CD8-positive, alpha-beta memory T cell (primary cell): ENCODE results near the gene CALY. TPM values are rescaled to one million over a fixed set of nuclear protein-coding genes. Genes with fewer than 3 reads are reported as not detected.

Experiments used
- CTCF ChIA-PET: fragments of 350-600 bp; sonication (Branson Sonifier 250); formaldehyde crosslinking; loops from one replicate; lab custom pipeline; 2021; ENCODE audit warnings: antibody characterized with exemption; lab: Charles Lee
- POLR2A ChIA-PET: fragments of 350-600 bp; sonication (Branson Sonifier 250); formaldehyde crosslinking; loops from one replicate; lab custom pipeline; 2021; ENCODE audit warnings: antibody characterized with exemption; lab: Charles Lee
- DNase-seq, 5 donors: peaks; one replicate each; pipeline versions ENCODE4 v3.0.0 to v3.0.0-alpha.2; 2020 to 2022; ENCODE audit warnings: mixed read lengths in 1 of 5
- H3K27ac ChIP-seq: one replicate; pipeline ENCODE4 v1.7.0; 2013; ENCODE audit warnings: low read depth, mild to moderate bottlenecking, low read length, moderate library complexity
- H3K27me3 ChIP-seq: 2 replicates; pipeline ENCODE4 v1.7.0; 2013; ENCODE audit warnings: low read length, mild to moderate bottlenecking; ENCODE audit not compliant: insufficient read depth, poor library complexity, severe bottlenecking
- H3K36me3 ChIP-seq: 2 replicates; pipeline ENCODE4 v1.7.0; 2013; ENCODE audit warnings: mild to moderate bottlenecking, low read length, moderate library complexity; ENCODE audit not compliant: insufficient read depth
- H3K4me1 ChIP-seq: 2 replicates; pipeline ENCODE4 v1.7.0; 2013; ENCODE audit warnings: mild to moderate bottlenecking, low read length, moderate library complexity; ENCODE audit not compliant: insufficient read depth
- H3K4me3 ChIP-seq: 2 replicates; pipeline ENCODE4 v1.7.0; 2013; ENCODE audit warnings: mild to moderate bottlenecking, low read length
- H3K9me3 ChIP-seq: 2 replicates; pipeline ENCODE4 v1.7.0; 2013; ENCODE audit warnings: mild to moderate bottlenecking, low read length
- H3K27ac Mint-ChIP-seq, 8 donors: one replicate each; pipeline ENCODE4 v1.8.0; 2020 to 2021; ENCODE audit warnings: mixed read lengths in 8 of 8, mild to moderate bottlenecking in 6 of 8, inconsistent platforms in 3 of 8, moderate library complexity in 3 of 8
- H3K27me3 Mint-ChIP-seq, 2 donors: one replicate each; pipeline ENCODE4 v1.8.0; 2020 to 2021; ENCODE audit warnings: mixed read lengths in 2 of 2, mild to moderate bottlenecking in 1 of 2, moderate library complexity in 1 of 2
- H3K36me3 Mint-ChIP-seq, 3 donors: one replicate each; pipeline ENCODE4 v1.8.0; 2020 to 2021; ENCODE audit warnings: mixed read lengths in 3 of 3, inconsistent platforms in 1 of 3, mild to moderate bottlenecking in 1 of 3
- H3K4me1 Mint-ChIP-seq, 3 donors: one replicate each; pipeline ENCODE4 v1.8.0; 2020 to 2021; ENCODE audit warnings: mixed read lengths in 3 of 3, inconsistent platforms in 1 of 3, mild to moderate bottlenecking in 1 of 3
- H3K4me3 Mint-ChIP-seq, 7 donors: one replicate each; pipeline ENCODE4 v1.8.0; 2020 to 2021; ENCODE audit warnings: mixed read lengths in 7 of 7, mild to moderate bottlenecking in 6 of 7, moderate library complexity in 4 of 7, inconsistent platforms in 2 of 7
- H3K9me3 Mint-ChIP-seq, 5 donors: one replicate each; pipeline ENCODE4 v1.8.0; 2020 to 2022; ENCODE audit warnings: mixed read lengths in 5 of 5, mild to moderate bottlenecking in 3 of 5, moderate library complexity in 2 of 5, inconsistent platforms in 1 of 5
- polyA plus RNA-seq: library from polyadenylated mRNA; unstranded; fragments of 300-500 nt; fragmentation: Illumina TruSeq; gene quantifications from one replicate; pipeline ENCODE4 v1.2.3, GENCODE V29; 2021
- total RNA-seq, 2 experiments: library from RNA; stranded (reverse); gene quantifications; one replicate each; pipeline ENCODE4 v1.2.3, GENCODE V29; 2021

Gene CALY
- total and polyA plus RNA-seq, 3 experiments from 2014 or later, result 0.83 to 1.3 (median 0.92) TPM

DNA sequence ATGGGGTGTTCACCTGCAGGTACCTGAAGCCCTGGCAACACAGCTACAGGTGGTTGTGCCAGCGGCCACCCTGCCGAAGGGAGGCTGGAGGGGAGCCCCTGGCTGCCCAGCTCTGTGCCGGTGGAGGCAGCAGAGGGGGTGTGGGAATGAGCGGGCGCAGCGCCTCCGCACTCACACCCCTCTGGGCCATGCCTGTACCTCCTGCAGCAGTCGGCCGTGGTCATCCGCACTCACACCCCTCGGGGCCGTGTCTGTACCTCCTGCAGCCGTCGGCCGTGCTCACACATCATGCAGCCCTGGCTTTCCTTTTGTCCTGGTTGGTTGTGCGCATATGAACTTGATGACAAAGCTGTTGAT lies 26.3 kb downstream of the CALY start:
- peaks cover 19 to 27% (median 19%) of the 10 kb centered on the region in 3 donors for H3K4me1 Mint-ChIP-seq
- peaks cover 0 to 46% (median 8%) of the 10 kb centered on the region in 3 donors for H3K36me3 Mint-ChIP-seq
- no peaks in the 10 kb centered on the region for H3K9me3 ChIP-seq
- peaks cover 17% of the 10 kb centered on the region for H3K36me3 ChIP-seq
- DNase-seq, result peak in 1 of 5 donors; percentile 50
- peak overlapping the region in 2 of 8 donors; percentile 56 to 75 for H3K27ac Mint-ChIP-seq
- H3K27me3 ChIP-seq, result no peaks in the 10 kb centered on the region
- H3K27ac ChIP-seq, result no peak overlapping the region
- peaks cover 0 to 7% of the 10 kb centered on the region in 2 donors for H3K27me3 Mint-ChIP-seq
- CTCF ChIA-PET, result interaction anchor here (1.2 to 1.5 kb wide), 2 partner anchors 9 to 11 kb away, joined by 3 read pairs; no protein-coding TSS in a partner anchor
- H3K4me1 ChIP-seq, result peaks cover 18% of the 10 kb centered on the region
- peaks cover 0 to 3% (median 2%) of the 10 kb centered on the region in 5 donors for H3K9me3 Mint-ChIP-seq
- no peak overlapping the region for H3K4me3 ChIP-seq
- peak overlapping the region in 3 of 7 donors; percentile 8 to 76 (median 76) for H3K4me3 Mint-ChIP-seq
- POLR2A ChIA-PET, result no interaction called here

DNA sequence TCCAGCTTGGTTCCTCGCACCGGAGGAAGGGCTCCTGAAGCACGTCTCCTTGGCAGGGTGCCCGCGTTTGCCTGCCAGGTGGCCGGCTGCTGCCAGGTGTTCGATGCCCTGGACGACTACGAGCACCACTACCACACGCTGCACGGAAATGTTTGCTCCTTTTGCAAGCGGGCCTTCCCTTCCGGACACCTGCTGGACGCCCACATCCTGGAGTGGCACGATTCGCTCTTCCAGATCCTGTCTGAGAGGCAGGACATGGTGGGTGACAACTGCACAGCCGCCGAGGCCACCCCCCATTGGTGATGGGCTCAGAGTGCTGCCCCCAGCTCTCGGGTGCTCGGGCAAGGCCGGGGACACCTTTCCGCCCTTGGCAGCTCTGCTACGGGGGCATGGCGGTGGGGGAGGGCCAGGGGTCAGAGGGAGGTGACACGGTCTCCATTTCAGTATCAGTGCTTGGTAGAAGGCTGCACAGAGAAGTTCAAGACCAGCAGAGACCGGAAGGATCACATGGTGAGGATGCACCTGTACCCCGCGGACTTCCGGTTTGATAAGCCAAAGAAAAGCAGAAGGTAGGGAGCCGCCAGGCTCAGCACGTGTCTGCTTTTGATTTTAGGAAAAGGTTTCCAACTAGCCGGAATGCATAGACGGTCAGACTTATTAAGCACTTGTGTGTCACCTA lies 26.8 kb downstream of the CALY start:
- H3K27me3 Mint-ChIP-seq, result peaks cover 0 to 7% of the 10 kb centered on the region in 2 donors
- peaks cover 0 to 51% (median 8%) of the 10 kb centered on the region in 3 donors for H3K36me3 Mint-ChIP-seq
- Histone ChIP-seq H3K27ac (peak overlapping the region; percentile 99), H3K4me1 (peaks cover 18% of the 10 kb centered on the region), H3K36me3 (peaks cover 17% of the 10 kb centered on the region), H3K9me3 (no peaks in the 10 kb centered on the region), H3K27me3 (no peaks in the 10 kb centered on the region), H3K4me3 (no peak overlapping the region)
- peaks cover 22 to 31% (median 24%) of the 10 kb centered on the region in 3 donors for H3K4me1 Mint-ChIP-seq
- peak overlapping the region; percentile 76 to 88 (median 81) for H3K4me3 Mint-ChIP-seq
- peak in 1 of 5 donors; percentile 59 for DNase-seq
- H3K9me3 Mint-ChIP-seq, result peaks cover 0 to 3% (median 2%) of the 10 kb centered on the region in 5 donors
- H3K27ac Mint-ChIP-seq, result peak overlapping the region; percentile 11 to 84 (median 74)
- CTCF ChIA-PET, result interaction anchor here (1.2 to 1.5 kb wide), 2 partner anchors 9 to 11 kb away, joined by 3 read pairs; no protein-coding TSS in a partner anchor
- POLR2A ChIA-PET, result no interaction called here

DNA sequence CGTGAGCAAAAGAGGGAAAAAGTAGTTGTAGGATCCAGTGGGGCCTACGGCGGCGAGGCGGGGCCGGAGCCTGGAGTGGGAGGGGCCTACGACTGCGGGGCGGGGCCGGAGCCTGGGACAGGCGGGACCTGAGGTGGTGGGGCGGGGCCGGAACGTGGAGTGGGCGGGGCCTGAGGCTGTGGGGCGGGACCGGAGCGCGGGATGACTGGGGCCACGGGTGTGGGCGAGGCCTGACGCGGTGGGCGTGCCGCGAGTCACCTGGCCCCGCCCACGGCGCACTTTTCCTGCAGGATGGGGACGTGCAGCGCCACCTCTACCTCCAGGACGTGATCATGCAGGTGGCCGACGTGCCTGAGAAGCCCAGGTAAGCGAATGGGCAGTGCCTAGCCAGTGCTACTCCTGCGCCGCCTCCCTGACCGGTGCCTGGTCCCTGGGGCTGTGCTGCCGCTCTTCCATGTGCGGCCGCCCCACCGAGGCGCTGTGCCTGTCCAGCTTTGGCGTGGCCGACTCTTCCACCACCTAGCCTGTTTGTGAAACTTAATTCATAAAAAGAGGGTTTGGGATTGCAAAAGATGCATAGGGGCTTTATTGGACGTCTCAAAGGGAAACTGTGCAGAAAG lies 27.5 kb downstream of the CALY start:
- H3K4me3 Mint-ChIP-seq, result peak overlapping the region; percentile 76 to 88 (median 81)
- Histone ChIP-seq H3K36me3 (peaks cover 17% of the 10 kb centered on the region), H3K4me1 (peaks cover 18% of the 10 kb centered on the region), H3K9me3 (no peaks in the 10 kb centered on the region), H3K27ac (peak overlapping the region; percentile 99), H3K27me3 (no peaks in the 10 kb centered on the region), H3K4me3 (peak overlapping the region; percentile 88)
- peaks cover 0 to 7% of the 10 kb centered on the region in 2 donors for H3K27me3 Mint-ChIP-seq
- CTCF ChIA-PET, result interaction anchor here (1.2 to 1.5 kb wide), 2 partner anchors 10 to 12 kb away, joined by 3 read pairs; no protein-coding TSS in a partner anchor
- peaks cover 0 to 3% (median 2%) of the 10 kb centered on the region in 5 donors for H3K9me3 Mint-ChIP-seq
- peak; percentile 89 to 95 (median 93) for DNase-seq
- peaks cover 25 to 35% (median 26%) of the 10 kb centered on the region in 3 donors for H3K4me1 Mint-ChIP-seq
- peak overlapping the region; percentile 60 to 97 (median 84) for H3K27ac Mint-ChIP-seq
- peaks cover 0 to 54% (median 6%) of the 10 kb centered on the region in 3 donors for H3K36me3 Mint-ChIP-seq
- POLR2A ChIA-PET, result no interaction called here

DNA sequence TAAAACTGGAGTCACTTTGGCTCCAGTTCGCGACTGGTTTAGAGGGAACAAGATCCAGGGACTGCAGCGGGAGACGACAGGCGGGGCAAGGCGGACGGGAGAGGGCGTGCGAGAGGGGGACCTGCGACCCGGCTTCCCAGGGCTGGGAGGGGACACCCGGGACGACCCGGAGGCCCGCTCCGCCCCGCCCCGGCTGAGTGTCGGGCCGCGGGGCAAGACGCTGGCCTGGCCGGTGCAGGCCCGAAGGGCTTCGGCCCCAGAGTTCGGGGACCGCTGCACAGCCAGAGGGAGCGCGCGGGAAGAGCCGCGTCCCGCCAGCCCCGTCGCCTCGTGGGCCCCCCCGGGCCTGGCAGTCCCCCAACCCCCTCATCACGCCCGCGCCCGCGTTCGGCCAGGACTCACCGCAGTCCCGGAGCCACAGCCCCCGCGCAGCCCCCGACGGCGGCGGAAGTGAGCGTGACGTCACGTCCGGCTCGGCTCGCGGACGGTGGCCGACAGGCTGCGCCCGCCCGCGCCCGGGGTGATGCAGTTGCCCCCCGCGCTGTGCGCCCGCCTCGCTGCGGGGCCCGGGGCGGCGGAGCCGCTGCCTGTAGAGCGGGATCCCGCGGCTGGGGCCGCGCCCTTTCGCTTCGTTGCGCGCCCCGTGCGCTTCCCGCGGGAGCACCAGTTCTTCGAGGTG lies 28.1 kb downstream of the CALY start, which contains the start of the genes TUBGCP2 and ZNF511:
Gene TUBGCP2 (minus strand): TSS at position 452 of the 679 bp plus-strand sequence. CDS start 5,931 bp downstream, outside the sequence.
Gene ZNF511 (plus strand): TSS at position 494 of the 679 bp plus-strand sequence. CDS start 30 bp downstream, at position 524.
- peaks cover 0 to 3% (median 2%) of the 10 kb centered on the region in 5 donors for H3K9me3 Mint-ChIP-seq
- H3K27me3 Mint-ChIP-seq, result peaks cover 0 to 7% of the 10 kb centered on the region in 2 donors
- Histone ChIP-seq H3K27ac (peak within 1 kb of the TSS; percentile 99), H3K27me3 (no peaks in the 10 kb centered on the region), H3K36me3 (peaks cover 17% of the 10 kb centered on the region), H3K4me1 (peaks cover 18% of the 10 kb centered on the region), H3K4me3 (peak within 1 kb of the TSS; percentile 88), H3K9me3 (no peaks in the 10 kb centered on the region)
- DNase-seq, result peak; percentile 85 to 95 (median 94)
- CTCF ChIA-PET, result interaction anchor here (0.9 to 2.5 kb wide), 15 partner anchors 10 to 80 kb away, joined by 3 to 28 read pairs (median 4); partner anchors contain the start of gene ADAM8
- H3K36me3 Mint-ChIP-seq, result peaks cover 0 to 60% (median 6%) of the 10 kb centered on the region in 3 donors
- peaks cover 30 to 41% (median 30%) of the 10 kb centered on the region in 3 donors for H3K4me1 Mint-ChIP-seq
- H3K27ac Mint-ChIP-seq, result peak within 1 kb of the TSS; percentile 98 to 100 (median 100)
- POLR2A ChIA-PET, result interaction anchor here (1.4 to 1.5 kb wide), 2 partner anchors 30 to 32 kb away, joined by 5 to 6 read pairs; partner anchors contain the start of gene ADAM8
- peak within 1 kb of the TSS; percentile 94 to 99 (median 99) for H3K4me3 Mint-ChIP-seq

DNA sequence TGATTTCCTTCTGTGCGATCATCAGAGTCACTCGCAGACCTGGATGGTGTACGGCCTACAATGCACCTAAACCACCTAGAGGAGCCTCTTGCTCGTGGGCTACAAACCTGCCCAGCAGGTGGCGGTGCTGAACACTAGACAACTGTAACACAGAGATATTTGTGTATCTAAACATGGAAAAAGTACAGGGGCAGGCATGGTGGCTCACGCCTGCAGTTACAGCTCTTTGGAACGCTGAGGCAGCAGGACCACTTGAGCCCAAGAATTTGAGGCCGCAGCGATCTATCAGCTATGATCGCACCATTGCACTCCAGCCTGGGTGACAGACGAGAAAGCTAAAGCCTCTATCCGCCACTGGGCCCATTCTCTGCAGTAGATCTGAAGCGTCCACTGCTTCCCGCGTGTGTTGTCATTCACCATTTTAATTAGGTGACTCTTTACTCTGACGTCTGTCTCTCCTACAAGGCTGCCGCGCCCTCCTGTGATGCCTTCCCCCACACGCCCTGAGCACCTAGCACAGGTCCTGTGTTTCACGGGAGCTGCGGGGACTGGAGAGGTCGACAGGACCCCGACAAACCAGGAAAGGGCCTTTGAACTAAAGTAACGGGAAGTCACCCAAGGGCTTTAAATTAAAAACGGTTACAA lies 28.8 kb downstream of the CALY start:
- DNase-seq, result peak; percentile 80 to 93 (median 81)
- peaks cover 0 to 7% of the 10 kb centered on the region in 2 donors for H3K27me3 Mint-ChIP-seq
- H3K4me1 Mint-ChIP-seq, result peaks cover 30 to 42% (median 31%) of the 10 kb centered on the region in 3 donors
- H3K36me3 Mint-ChIP-seq, result peaks cover 0 to 60% (median 6%) of the 10 kb centered on the region in 3 donors
- no peaks in the 10 kb centered on the region for H3K9me3 ChIP-seq
- CTCF ChIA-PET, result interaction anchor here (0.9 to 2.5 kb wide), 14 partner anchors 11 to 80 kb away, joined by 3 to 28 read pairs (median 4); partner anchors contain the start of gene ADAM8
- peak overlapping the region; percentile 94 to 99 (median 99) for H3K4me3 Mint-ChIP-seq
- H3K27me3 ChIP-seq, result no peaks in the 10 kb centered on the region
- POLR2A ChIA-PET, result interaction anchor here (1.4 to 1.5 kb wide), 2 partner anchors 29 to 32 kb away, joined by 5 to 6 read pairs; partner anchors contain the start of gene ADAM8
- H3K27ac ChIP-seq, result peak overlapping the region; percentile 99
- H3K9me3 Mint-ChIP-seq, result peaks cover 0 to 3% (median 2%) of the 10 kb centered on the region in 5 donors
- peak overlapping the region; percentile 98 to 100 (median 100) for H3K27ac Mint-ChIP-seq
- H3K4me1 ChIP-seq, result peaks cover 18% of the 10 kb centered on the region
- peaks cover 17% of the 10 kb centered on the region for H3K36me3 ChIP-seq
- H3K4me3 ChIP-seq, result peak overlapping the region; percentile 88

DNA sequence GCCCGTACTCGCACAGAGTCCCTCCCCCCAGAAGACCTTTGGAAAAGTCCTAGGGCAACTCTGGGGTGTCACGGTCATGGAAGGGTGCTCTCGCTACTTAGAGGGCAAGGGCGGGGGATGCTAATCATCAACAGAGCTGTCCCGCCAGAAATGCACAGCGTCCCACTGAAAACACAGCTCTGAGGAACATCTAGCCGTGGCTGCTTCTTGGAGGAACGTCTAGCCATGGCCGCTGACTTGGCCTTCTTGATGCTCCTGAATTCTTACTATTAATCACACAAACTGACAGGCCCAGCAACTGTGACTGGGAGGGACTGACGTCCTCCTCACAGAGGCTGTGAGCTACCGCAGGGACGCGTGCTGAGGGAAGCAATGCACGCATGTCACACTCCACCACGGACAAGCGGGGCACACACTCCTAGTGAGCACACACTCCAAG lies 29.7 kb downstream of the CALY start:
- peaks cover 0 to 7% of the 10 kb centered on the region in 2 donors for H3K27me3 Mint-ChIP-seq
- POLR2A ChIA-PET, result interaction anchor here (1.4 to 1.5 kb wide), 2 partner anchors 28 to 31 kb away, joined by 5 to 6 read pairs; partner anchors contain the start of gene ADAM8
- peaks cover 18% of the 10 kb centered on the region for H3K4me1 ChIP-seq

More for the DNA sequence above, 29.7 kb downstream of the CALY start:
- Mint-ChIP-seq H3K36me3 (peaks cover 0 to 59% (median 2%) of the 10 kb centered on the region in 3 donors), H3K4me1 (peaks cover 30 to 46% (median 35%) of the 10 kb centered on the region in 3 donors), H3K27ac (peak overlapping the region; percentile 19 to 100 (median 100)), H3K9me3 (peaks cover 0 to 3% (median 2%) of the 10 kb centered on the region in 5 donors), H3K4me3 (peak overlapping the region in 4 of 7 donors; percentile 29 to 81 (median 54))
- no peaks in the 10 kb centered on the region for H3K9me3 ChIP-seq
- peaks cover 11% of the 10 kb centered on the region for H3K36me3 ChIP-seq
- DNase-seq, result no peak
- peak overlapping the region; percentile 99 for H3K27ac ChIP-seq
- no peaks in the 10 kb centered on the region for H3K27me3 ChIP-seq
- CTCF ChIA-PET, result interaction anchor here (1.0 to 2.5 kb wide), 9 partner anchors 12 to 64 kb away, joined by 3 to 28 read pairs (median 6); partner anchors contain the start of gene ADAM8
- H3K4me3 ChIP-seq, result no peak overlapping the region
